ENCODE measurements around the gene EP400. TPM values are rescaled to one million over a fixed set of nuclear protein-coding genes. Genes with fewer than 3 reads are reported as not detected.

EP400 gene
- total and polyA plus RNA-seq, 2 donors (not counting 1 experiment from before 2014, with no cell fraction given): 3.4 to 12.4 TPM

DNA sequence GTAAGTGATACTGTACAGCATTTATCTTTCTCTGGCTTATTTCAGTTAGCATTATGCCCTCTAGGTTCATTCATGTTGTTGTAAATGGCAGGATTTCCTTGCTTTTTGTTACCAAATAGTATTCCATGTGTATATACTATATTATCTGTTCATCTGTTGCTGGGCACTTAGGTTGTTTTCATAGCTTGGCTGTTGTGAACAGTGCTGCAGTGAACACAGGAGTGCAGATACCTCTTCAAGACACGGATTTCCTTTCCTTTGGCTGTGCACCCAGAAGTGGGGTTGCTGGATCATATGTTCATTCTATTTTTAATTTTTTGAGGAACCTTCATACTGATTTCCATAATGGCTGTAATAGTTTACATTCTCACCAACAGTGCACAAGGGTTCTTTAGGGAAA lies 21.5 kb downstream of the EP400 start:
- H3K27ac ChIP-seq (ENCODE audit: insufficient read depth, low read length): no peak overlapping the region
- H4K20me1 ChIP-seq (ENCODE audit: control insufficient read depth, extremely low read depth, insufficient read depth, low read length): no peaks in the 10 kb centered on the region
- TF ChIP-seq EZH2 (IDR thresholded peaks at IDR 0.05; ENCODE audit: low read length, missing control alignments) (no peak), CTCF (conservative IDR thresholded peaks at IDR 0.05 in 1 of 2, IDR thresholded peaks at IDR 0.05 in 1 of 2; ENCODE audit: low read depth in 1 of 2, low read length in 2 of 2) (no peak)
- no peaks in the 10 kb centered on the region for H3K36me3 ChIP-seq (ENCODE audit: control insufficient read depth, insufficient read depth, low read length)
- no peak for DNase-seq (ENCODE audit: low read depth in 2 of 2)
- H3K9ac ChIP-seq (ENCODE audit: insufficient read depth, low read length): no peak overlapping the region
- H3K79me2 ChIP-seq (ENCODE audit: control insufficient read depth, insufficient read depth, low read length): peaks cover 54% of the 10 kb centered on the region
- no peaks in the 10 kb centered on the region for H3K27me3 ChIP-seq (ENCODE audit: control insufficient read depth, insufficient read depth, low read length)
- H3K4me3 ChIP-seq (replicated peaks in 1 of 4; ENCODE audit: control extremely low read depth in 1 of 4, insufficient read depth in 1 of 4, low read depth in 3 of 4, low read length in 4 of 4): no peak overlapping the region
- H2AFZ ChIP-seq (ENCODE audit: low read length): no peak overlapping the region
- no peaks in the 10 kb centered on the region for H3K9me3 ChIP-seq (ENCODE audit: control insufficient read depth, insufficient read depth, low read depth, low read length)
- H3K4me1 ChIP-seq (ENCODE audit: control insufficient read depth, extremely low read depth, insufficient read depth, low read length): no peaks in the 10 kb centered on the region
- no peak overlapping the region for H3K4me2 ChIP-seq (ENCODE audit: extremely low read depth, insufficient read depth, low read length)

DNA sequence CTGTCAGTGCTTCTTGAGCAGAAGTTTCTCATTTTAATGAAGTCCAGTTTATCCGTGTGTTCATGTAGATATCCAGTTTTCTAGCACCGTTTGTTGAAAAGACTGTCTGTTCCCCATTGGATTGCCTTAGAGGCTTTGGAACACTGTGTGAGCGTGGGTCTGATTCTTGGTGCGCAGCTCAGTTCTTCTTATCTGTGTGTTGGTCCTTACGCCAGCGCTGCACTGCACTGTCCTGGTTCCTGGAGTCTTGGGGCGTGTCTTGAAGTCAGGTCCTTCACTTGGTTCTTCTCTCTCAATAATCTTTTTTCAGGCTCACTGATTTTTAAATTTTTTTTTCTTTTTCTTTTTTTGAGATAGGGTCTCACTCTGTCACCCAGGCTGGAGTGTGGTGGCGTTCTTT lies 25.5 kb downstream of the EP400 start:
- Histone ChIP-seq H3K79me2 (ENCODE audit: control insufficient read depth, insufficient read depth, low read length) (peaks cover 23% of the 10 kb centered on the region), H3K27ac (ENCODE audit: insufficient read depth, low read length) (no peak overlapping the region), H3K36me3 (ENCODE audit: control insufficient read depth, insufficient read depth, low read length) (no peaks in the 10 kb centered on the region), H3K27me3 (ENCODE audit: control insufficient read depth, insufficient read depth, low read length) (no peaks in the 10 kb centered on the region), H4K20me1 (ENCODE audit: control insufficient read depth, extremely low read depth, insufficient read depth, low read length) (no peaks in the 10 kb centered on the region), H3K9me3 (ENCODE audit: control insufficient read depth, insufficient read depth, low read depth, low read length) (no peaks in the 10 kb centered on the region), H3K4me2 (ENCODE audit: extremely low read depth, insufficient read depth, low read length) (no peak overlapping the region), H2AFZ (ENCODE audit: low read length) (no peak overlapping the region), H3K4me3 (replicated peaks in 1 of 4; ENCODE audit: control extremely low read depth in 1 of 4, insufficient read depth in 1 of 4, low read depth in 3 of 4, low read length in 4 of 4) (no peak overlapping the region), H3K9ac (ENCODE audit: insufficient read depth, low read length) (no peak overlapping the region), H3K4me1 (ENCODE audit: control insufficient read depth, extremely low read depth, insufficient read depth, low read length) (peaks cover 2% of the 10 kb centered on the region)
- TF ChIP-seq CTCF (conservative IDR thresholded peaks at IDR 0.05 in 1 of 2, IDR thresholded peaks at IDR 0.05 in 1 of 2; ENCODE audit: low read depth in 1 of 2, low read length in 2 of 2): no peak
- TF ChIP-seq EZH2 (IDR thresholded peaks at IDR 0.05; ENCODE audit: low read length, missing control alignments): no peak
- no peak for DNase-seq (ENCODE audit: low read depth in 2 of 2)

GRCh38 chr12:131979606-131980005 lies 29.9 kb downstream of the EP400 start:
- Histone ChIP-seq H3K27ac (ENCODE audit: insufficient read depth, low read length) (no peak overlapping the region), H3K4me3 (replicated peaks in 1 of 4; ENCODE audit: control extremely low read depth in 1 of 4, insufficient read depth in 1 of 4, low read depth in 3 of 4, low read length in 4 of 4) (no peak overlapping the region), H3K4me2 (ENCODE audit: extremely low read depth, insufficient read depth, low read length) (no peak overlapping the region), H4K20me1 (ENCODE audit: control insufficient read depth, extremely low read depth, insufficient read depth, low read length) (no peaks in the 10 kb centered on the region), H3K9ac (ENCODE audit: insufficient read depth, low read length) (no peak overlapping the region), H3K27me3 (ENCODE audit: control insufficient read depth, insufficient read depth, low read length) (no peaks in the 10 kb centered on the region), H3K4me1 (ENCODE audit: control insufficient read depth, extremely low read depth, insufficient read depth, low read length) (peaks cover 2% of the 10 kb centered on the region), H3K79me2 (ENCODE audit: control insufficient read depth, insufficient read depth, low read length) (peaks cover 10% of the 10 kb centered on the region), H3K36me3 (ENCODE audit: control insufficient read depth, insufficient read depth, low read length) (peaks cover 6% of the 10 kb centered on the region), H2AFZ (ENCODE audit: low read length) (no peak overlapping the region), H3K9me3 (ENCODE audit: control insufficient read depth, insufficient read depth, low read depth, low read length) (no peaks in the 10 kb centered on the region)
- DNase-seq (ENCODE audit: low read depth in 2 of 2): no peak
- TF ChIP-seq EZH2 (IDR thresholded peaks at IDR 0.05; ENCODE audit: low read length, missing control alignments): no peak
